ENCODE results near the gene DOC2A. TPM values are rescaled to one million over a fixed set of nuclear protein-coding genes. Genes with fewer than 3 reads are reported as not detected.
A peak's percentile ranks its signal among the peaks of the same experiment; 100 is the strongest.

The DOC2A gene
- total and polyA plus RNA-seq, 10 of the 15 experiments (the other 5 are each of a cell fraction or from before 2014, with no cell fraction given), result 0.06 to 0.17 (median 0.12) TPM; not detected in 6

GRCh38 chr16:30052671-30053372 is 42.0 kb upstream of the DOC2A start:
- in situ Hi-C loops (cut with MboI) (no loop called here), intact Hi-C loops (cut with micrococcal nuclease; ENCODE audit: unreplicated experiment) (no loop called here)
- peak overlapping the region; percentile 91 for H2AFZ ChIP-seq (ENCODE audit: control insufficient read depth, low read depth, low read length)
- H3K27ac ChIP-seq (ENCODE audit: control insufficient read depth, insufficient read depth), result peak overlapping the region; percentile 55
- H3K9me3 ChIP-seq (replicated peaks; ENCODE audit: control insufficient read depth, insufficient read depth, low read length), result no peaks in the 10 kb centered on the region
- peak overlapping the region; percentile 71 for H3K9ac ChIP-seq (ENCODE audit: control insufficient read depth, insufficient read depth, low read length)
- RAD21 ChIA-PET (ENCODE audit: unreplicated experiment), result no interaction called here
- H3K36me3 ChIP-seq (ENCODE audit: control insufficient read depth in 2 of 2, insufficient read depth in 2 of 2, low read length in 1 of 2), result no peaks in the 10 kb centered on the region
- H3K79me2 ChIP-seq (ENCODE audit: control insufficient read depth, insufficient read depth, low read length), result no peaks in the 10 kb centered on the region
- H4K20me1 ChIP-seq (ENCODE audit: control insufficient read depth, insufficient read depth), result no peaks in the 10 kb centered on the region
- WGBS (ENCODE audit: insufficient coverage, insufficient replicate concordance, low lambda C conversion rate, missing lambda C conversion rate), result 3% methylated on average over 52 of the region's 58 CpGs
- CTCF ChIA-PET, result interaction anchor here (0.9 to 4.8 kb wide), 5 partner anchors 9 to 77 kb away, joined by 3 to 51 read pairs (median 4); partner anchors contain the start of genes ALDOA and TBX6
- ATAC-seq (peak; percentile 90), FAIRE-seq (no peak), DNase-seq (ENCODE audit: low read depth, low spot score) (peak; percentile 74)
- peaks cover 3% of the 10 kb centered on the region; the same call in 1 of the 2 replicates for H3K4me1 ChIP-seq (ENCODE audit: control insufficient read depth, insufficient read depth, low read length)
- peak overlapping the region; percentile 83 for H3K4me3 ChIP-seq
- no peaks in the 10 kb centered on the region for H3K27me3 ChIP-seq (replicated peaks in 1 of 2; ENCODE audit: control insufficient read depth in 2 of 2, insufficient read depth in 2 of 2, low read length in 1 of 2)
- H3K4me2 ChIP-seq (ENCODE audit: control insufficient read depth, insufficient read depth), result peak overlapping the region; percentile 60
- no TSS peak for BruUV-seq (replicated peaks)
- POLR2A ChIA-PET, result interaction anchor here (0.7 to 2.7 kb wide), 7 partner anchors 10 to 245 kb away, joined by 3 to 9 read pairs (median 4); partner anchors contain the start of genes ALDOA, HIRIP3, INO80E and TAOK2
- SMC1A ChIA-PET (ENCODE audit: uncharacterized antibody, unreplicated experiment), result interaction anchor here (1.4 kb wide), 1 partner anchor 39 kb away, joined by 5 read pairs; the partner anchor contains the start of gene TBX6
- 0 out of 2 replicates have a peak, but pooled peaks have one; percentile 11 for TF ChIP-seq SMARCA5 (IDR thresholded peaks at IDR 0.05)
- TF ChIP-seq MEF2A (IDR thresholded peaks at IDR 0.05; ENCODE audit: insufficient read depth, low read depth, low read length), result 0 out of 2 replicates have a peak, but pooled peaks have one; percentile 39
- TF ChIP-seq IKZF2 (IDR thresholded peaks at IDR 0.05), result peak; percentile 62 to 65; a peak in 3 of 4 replicates
- TF ChIP-seq CBX5 (IDR thresholded peaks at IDR 0.05; ENCODE audit: low read depth), result no peak
- TF ChIP-seq CHD2 (IDR thresholded peaks at IDR 0.05; ENCODE audit: borderline replicate concordance, low read depth, low read length), result peak; percentile 73; the same call in 1 of the 2 replicates
- no peak for TF ChIP-seq NR2F1 (conservative IDR thresholded peaks at IDR 0.05)
- peak in 1 of 2 experiments; percentile 49; a peak in 1 of 4 replicates for TF ChIP-seq EP300 (IDR thresholded peaks at IDR 0.05; ENCODE audit: borderline replicate concordance in 1 of 2, control insufficient read depth in 1 of 2, low read depth in 2 of 2, low read length in 2 of 2)
- peak; percentile 45 for TF ChIP-seq KLF5 (IDR thresholded peaks at IDR 0.05; ENCODE audit: partially characterized antibody)
- TF ChIP-seq PAX5 (IDR thresholded peaks at IDR 0.05; ENCODE audit: borderline replicate concordance, low read depth, low read length), result 0 out of 2 replicates have a peak, but pooled peaks have one; percentile 13
- 0 out of 2 replicates have a peak, but pooled peaks have one; percentile 18 for TF ChIP-seq CREM (IDR thresholded peaks at IDR 0.05; ENCODE audit: low read depth)
- peak; percentile 77 for TF ChIP-seq SP1 (IDR thresholded peaks at IDR 0.05; ENCODE audit: low read depth, low read length)
- TF ChIP-seq RAD21 (IDR thresholded peaks at IDR 0.05; ENCODE audit: insufficient read depth, low read depth, low read length), result no peak
- no peak for TF ChIP-seq IRF5 (IDR thresholded peaks at IDR 0.05; ENCODE audit: borderline replicate concordance)
- peak; percentile 92 for TF ChIP-seq MXI1 (IDR thresholded peaks at IDR 0.05; ENCODE audit: low read depth, low read length)
- peak; percentile 59 for TF ChIP-seq CREB1 (IDR thresholded peaks at IDR 0.05; ENCODE audit: low read depth)
- TF ChIP-seq CBFB (IDR thresholded peaks at IDR 0.05; ENCODE audit: low read depth), result peak; percentile 44; the same call in 1 of the 2 replicates
- no peak for TF ChIP-seq IRF4 (IDR thresholded peaks at IDR 0.05; ENCODE audit: low read depth, low read length)
- TF ChIP-seq ZNF24 (IDR thresholded peaks at IDR 0.05), result no peak
- TF ChIP-seq JUNB (IDR thresholded peaks at IDR 0.05), result no peak
- TF ChIP-seq MYB (IDR thresholded peaks at IDR 0.05; ENCODE audit: borderline replicate concordance, low read depth, low read length), result peak; percentile 85

Measured in GM12878 (cell line).